HG02763 (cell line): Measurements from ENCODE around the gene UTP4.

Source experiments
- ATAC-seq: cut with Tn5 transposase; IDR thresholded peaks from one replicate; pipeline ENCODE4 v1.9.1; 2021; ENCODE audit warnings: mild to moderate bottlenecking, moderate library complexity; ENCODE audit not compliant: unreplicated experiment

Gene UTP4

DNA sequence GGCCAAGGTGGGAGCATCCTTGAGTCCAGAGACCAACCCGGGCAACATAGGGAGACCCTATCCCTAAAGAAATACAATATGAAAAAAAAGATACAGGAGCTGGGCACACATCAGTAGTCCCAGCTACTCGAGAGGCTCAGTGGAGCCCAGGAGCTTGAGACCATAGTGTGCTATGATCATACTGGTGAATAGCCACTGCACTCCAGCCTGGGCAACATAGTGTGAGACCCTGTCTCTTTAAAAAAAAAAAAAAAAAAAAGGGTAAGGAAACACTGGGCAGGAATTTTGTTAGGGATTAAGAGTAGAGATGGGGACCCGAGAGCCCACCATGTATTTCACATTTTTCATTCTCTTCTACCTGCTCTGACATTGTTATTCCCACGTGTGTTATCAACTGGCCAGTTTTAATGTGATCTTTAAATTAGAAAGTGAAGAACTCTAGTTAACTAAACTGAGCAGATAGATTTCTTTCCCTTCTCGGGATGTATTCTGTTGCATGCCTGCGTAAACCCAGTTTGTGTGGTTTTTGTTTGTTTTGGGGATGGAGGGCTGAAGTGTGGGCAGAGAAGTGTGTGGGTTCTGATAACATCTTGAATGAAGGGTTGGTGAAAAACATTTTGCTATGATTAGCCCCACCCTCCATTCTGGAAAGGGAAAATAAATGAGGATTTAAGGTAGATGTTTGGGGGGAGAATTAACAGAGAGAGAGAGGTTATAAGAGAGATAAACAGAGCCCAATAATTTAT, 37.3 kb downstream of the UTP4 start:
- no peak for ATAC-seq

- no peak for ATAC-seq
Measured at GRCh38 chr16:69171325-69172084, 39.1 kb downstream of the UTP4 start.

- no peak for ATAC-seq
Measured at GRCh38 chr16:69176033-69176800, 43.8 kb downstream of the UTP4 start.

DNA sequence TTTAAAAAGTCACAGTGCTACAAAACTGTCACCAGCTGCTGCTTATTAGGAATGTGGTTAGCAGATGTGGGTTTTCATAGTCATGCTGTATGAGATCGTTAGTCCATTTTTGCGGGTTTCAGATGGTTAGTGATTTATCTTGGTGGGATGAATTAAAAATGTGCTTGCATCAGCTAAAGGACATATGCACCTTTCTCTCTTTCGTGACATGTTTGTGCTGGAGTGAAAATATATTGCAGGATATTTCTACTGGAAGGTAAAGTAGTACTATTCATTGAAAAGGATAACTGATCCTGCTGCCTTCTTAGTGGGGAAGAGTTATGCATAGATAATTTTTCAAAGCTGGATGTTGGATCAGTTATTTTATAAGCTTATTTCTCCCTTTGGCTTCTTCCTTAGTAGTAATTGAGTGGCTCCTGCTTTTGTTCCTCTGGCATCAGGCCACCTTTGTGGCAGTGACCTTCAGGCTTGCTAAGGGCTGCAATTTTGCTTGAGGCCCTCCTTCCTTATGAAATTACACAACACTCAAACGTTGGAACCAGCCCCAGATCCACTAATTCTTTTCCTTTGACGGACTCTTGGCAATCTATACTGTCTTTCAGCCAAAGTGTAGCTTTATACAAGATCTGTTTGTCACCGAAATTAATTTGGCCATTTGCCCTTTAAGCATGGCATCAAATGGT, 47.0 kb downstream of the UTP4 start:
- ATAC-seq: no peak

DNA sequence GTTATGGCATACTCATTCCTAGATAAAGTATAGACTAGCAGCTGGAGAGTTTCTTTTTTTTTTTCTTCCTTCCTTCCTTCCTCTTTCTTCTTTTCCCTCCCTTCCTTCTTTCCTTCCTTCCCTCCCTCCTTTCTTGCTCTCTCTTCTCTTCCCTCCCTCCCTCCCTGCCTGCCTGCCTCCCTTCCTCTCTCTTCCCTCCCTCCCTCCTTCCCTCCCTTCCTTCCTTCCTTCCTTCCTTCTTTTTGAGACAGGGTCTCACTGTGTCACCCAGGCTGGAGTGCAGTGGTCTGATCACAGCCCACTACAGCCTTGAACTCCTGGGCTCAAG, 47.5 kb downstream of the UTP4 start:
- no peak for ATAC-seq

DNA sequence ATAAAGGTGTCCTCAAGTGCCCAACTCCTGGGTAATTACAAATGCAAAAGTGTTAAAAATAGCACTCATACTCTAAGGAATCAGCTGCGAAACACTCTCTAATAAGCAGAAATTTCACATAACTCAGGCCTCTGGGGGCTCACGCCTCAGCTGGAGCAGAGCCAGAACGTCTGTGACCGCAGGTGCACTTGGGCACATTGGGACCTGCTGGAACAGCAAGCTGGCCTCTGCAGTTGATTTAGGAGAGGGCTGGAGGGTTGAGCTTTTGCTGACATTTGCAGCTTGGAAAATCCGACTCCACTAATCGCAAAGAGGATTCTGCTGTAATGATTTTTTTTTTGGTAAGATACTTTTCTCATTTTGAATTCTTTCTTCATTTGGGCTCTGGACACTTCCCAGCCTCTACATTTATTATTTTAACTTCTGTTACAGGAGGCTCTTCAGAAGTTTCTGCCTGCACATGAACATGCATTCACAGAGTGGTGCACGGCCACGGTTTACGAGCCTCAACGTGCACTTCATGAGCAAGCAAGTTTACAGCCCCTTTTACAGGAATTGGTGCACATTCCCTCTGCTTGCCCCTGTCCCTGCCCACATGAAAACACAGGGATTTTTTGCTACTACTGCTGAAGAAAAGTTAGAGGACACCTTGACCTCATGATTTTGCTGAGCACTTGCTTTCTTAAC, 50.4 kb downstream of the UTP4 start:
- ATAC-seq: no peak

GRCh38 chr16:69186642-69187445, 54.4 kb downstream of the UTP4 start, which contains the start of gene SNTB2:
SNTB2 (plus strand) TSS chr16:69187164; CDS start chr16:69187167, 3 bp downstream.
- peak; percentile 72 for ATAC-seq

- ATAC-seq: peak; percentile 24
Measured at GRCh38 chr16:69187446-69188235, 55.2 kb downstream of the UTP4 start.

DNA sequence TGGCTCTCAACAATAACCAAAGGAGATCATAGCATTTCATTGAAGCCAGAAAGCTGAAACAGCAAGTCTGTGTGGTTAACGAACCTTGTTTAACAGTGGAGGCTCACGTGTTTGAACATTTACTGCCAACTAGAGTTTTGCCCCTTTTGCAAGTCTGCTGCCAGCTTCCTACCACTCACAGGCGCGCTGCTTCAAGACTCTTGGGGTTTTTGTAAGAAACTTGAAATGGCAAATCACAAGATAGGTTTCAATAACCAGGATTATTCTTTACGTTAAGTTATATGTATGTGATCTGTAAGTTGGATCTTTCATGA, 55.7 kb downstream of the UTP4 start:
- no peak for ATAC-seq

GRCh38 chr16:69188716-69189115, 56.3 kb downstream of the UTP4 start:
- no peak for ATAC-seq

DNA sequence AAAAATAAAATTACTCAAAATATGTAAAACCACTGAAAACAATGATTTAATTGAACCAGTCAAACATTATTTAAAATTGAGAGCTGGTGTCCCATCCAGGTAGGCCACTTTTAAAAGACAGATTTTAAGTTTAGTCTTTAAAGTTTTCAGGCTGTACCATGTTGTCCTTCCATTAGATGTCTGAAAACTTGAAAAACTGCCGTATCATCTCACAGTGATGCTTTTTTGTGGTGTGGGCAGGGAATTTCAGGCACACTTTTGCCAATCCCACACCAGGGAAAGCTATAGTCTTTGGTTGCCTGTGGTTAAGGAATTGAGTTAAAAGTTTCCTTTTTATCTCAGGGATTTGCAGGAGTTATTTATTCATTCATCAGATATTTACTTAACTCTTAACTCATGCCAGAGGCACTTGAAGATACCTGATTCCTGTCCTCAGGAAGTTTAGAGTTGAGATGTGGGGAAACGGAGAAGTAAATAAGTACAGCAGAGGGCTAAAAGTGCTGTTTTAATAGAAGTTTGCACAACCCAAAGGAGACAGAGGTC, 57.7 kb downstream of the UTP4 start:
- ATAC-seq: no peak

GRCh38 chr16:69190598-69190997, 58.1 kb downstream of the UTP4 start:
- no peak for ATAC-seq

DNA sequence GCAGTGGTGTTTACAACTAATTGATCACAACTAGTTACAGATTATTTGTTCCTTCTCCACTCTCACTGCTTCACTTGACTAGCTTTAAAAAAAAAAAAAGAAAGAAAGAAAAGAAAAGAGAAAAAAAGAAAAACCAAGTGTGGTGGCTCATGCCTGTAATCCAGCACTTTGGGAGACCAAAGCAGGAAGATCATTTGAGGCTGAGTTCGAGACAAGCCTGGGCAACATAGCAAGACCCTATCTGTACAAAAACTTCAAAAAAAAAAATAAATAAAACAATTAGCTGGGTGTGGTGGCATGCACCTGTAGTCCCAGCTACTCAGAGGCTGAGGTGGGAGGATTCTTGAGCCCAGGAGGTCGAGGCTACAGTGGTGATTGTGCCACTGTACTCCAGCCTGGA, 58.7 kb downstream of the UTP4 start:
- ATAC-seq: no peak

GRCh38 chr16:69193855-69194254, 61.4 kb downstream of the UTP4 start:
- no peak for ATAC-seq

DNA sequence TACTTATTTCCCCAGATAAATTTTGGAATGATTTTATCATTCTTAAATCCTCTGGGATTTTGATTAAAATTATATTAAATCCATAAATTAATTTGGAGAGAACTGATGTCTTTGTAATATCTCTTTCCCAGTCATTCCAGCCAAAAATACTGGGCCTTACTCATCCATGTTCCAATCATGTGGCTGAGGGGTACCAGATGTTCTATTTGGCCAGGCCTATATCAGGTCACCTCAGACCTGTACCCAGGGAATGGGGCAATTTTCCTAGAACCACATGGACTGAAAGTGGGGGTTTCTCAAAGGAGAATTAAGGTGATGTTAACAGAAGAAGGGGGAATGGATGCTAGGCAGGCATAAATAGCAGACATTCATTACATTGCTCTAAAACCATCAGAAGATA, 62.0 kb downstream of the UTP4 start:
- no peak for ATAC-seq

- no peak for ATAC-seq
Measured at GRCh38 chr16:69195369-69196029, 63.0 kb downstream of the UTP4 start.

- ATAC-seq: no peak
Measured at GRCh38 chr16:69197573-69197972, 65.1 kb downstream of the UTP4 start.

GRCh38 chr16:69199382-69199781, 66.9 kb downstream of the UTP4 start:
- ATAC-seq: no peak
